Measurements from ENCODE around the gene CTNNAL1. TPM values are rescaled to one million over a fixed set of nuclear protein-coding genes. Genes with fewer than 3 reads are reported as not detected.

The CTNNAL1 gene
- total RNA-seq, 4 donors from 2014 or later, result 66.3 to 111 (median 83.1) TPM

DNA sequence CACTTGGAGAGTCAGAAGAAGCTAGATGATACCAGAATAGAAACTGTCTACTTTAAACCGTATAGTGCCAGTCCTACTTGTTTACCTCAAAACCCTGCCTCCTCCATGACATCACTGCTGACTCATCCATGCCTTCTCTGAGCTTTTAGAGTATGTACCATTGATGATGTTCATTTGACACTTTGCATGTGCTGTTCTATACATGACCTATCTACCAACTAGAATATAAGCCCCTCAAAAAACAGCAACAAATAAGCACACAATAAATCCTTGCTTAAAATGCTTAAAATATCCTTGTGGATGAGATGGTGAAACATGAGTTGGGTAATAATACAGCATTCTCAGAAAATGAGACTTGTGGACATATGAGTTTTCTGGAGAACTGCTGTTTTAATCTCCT, 2.6 kb downstream of the CTNNAL1 start:
- no peak for ATAC-seq
- peak overlapping the region in 1 of 2 donors; percentile 86 for H3K4me3 ChIP-seq
- peak overlapping the region; percentile 95 to 97 (median 96) for H3K27ac ChIP-seq
- no peaks in the 10 kb centered on the region for H3K9me3 ChIP-seq
- no peaks in the 10 kb centered on the region for H3K36me3 ChIP-seq
- H3K4me1 ChIP-seq, result peaks cover 14 to 67% (median 15%) of the 10 kb centered on the region in 3 donors
- no peaks in the 10 kb centered on the region for H3K27me3 ChIP-seq
- WGBS, 2 donors (ENCODE audit: low coverage in 1 of 2), result 0 to 7% methylated on average over 1 of the region's 1 CpG
- TF ChIP-seq, protein P1, sequence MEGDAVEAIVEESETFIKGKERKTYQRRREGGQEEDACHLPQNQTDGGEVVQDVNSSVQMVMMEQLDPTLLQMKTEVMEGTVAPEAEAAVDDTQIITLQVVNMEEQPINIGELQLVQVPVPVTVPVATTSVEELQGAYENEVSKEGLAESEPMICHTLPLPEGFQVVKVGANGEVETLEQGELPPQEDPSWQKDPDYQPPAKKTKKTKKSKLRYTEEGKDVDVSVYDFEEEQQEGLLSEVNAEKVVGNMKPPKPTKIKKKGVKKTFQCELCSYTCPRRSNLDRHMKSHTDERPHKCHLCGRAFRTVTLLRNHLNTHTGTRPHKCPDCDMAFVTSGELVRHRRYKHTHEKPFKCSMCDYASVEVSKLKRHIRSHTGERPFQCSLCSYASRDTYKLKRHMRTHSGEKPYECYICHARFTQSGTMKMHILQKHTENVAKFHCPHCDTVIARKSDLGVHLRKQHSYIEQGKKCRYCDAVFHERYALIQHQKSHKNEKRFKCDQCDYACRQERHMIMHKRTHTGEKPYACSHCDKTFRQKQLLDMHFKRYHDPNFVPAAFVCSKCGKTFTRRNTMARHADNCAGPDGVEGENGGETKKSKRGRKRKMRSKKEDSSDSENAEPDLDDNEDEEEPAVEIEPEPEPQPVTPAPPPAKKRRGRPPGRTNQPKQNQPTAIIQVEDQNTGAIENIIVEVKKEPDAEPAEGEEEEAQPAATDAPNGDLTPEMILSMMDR (IDR thresholded peaks at IDR 0.05), result peak in 1 of 4 experiments; percentile 19
- no peak for TF ChIP-seq POLR2A (IDR thresholded peaks at IDR 0.05)
- peak; percentile 57 for TF ChIP-seq POLR2AphosphoS5 (IDR thresholded peaks at IDR 0.05)

DNA sequence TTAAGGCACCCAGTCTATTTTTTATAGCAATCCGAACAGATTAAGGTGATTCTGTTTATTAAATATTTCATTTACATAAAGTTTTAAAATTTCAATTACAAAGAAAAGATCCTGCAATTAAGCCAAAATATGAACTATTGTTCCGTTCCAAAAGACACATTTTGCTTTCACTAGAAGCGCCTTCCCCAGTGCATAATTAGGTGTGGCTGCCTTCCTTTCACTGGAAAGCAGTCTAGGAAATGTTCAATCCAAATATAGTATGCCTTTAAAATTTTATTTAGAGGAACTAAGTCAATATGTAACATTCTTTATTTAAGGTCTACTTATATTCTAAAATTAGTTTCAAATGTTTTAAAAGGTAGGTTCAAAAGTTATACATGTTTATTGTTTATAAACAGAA, 7.6 kb downstream of the CTNNAL1 start:
- ATAC-seq, result no peak
- no peaks in the 10 kb centered on the region for H3K27me3 ChIP-seq
- no peaks in the 10 kb centered on the region for H3K36me3 ChIP-seq
- H3K4me3 ChIP-seq, result no peak overlapping the region
- H3K27ac ChIP-seq, result no peak overlapping the region
- peaks cover 0 to 44% (median under 1%) of the 10 kb centered on the region in 3 donors for H3K4me1 ChIP-seq
- no peak for TF ChIP-seq EP300 (IDR thresholded peaks at IDR 0.05)
- TF ChIP-seq POLR2A (IDR thresholded peaks at IDR 0.05), result no peak
- TF ChIP-seq POLR2AphosphoS5 (IDR thresholded peaks at IDR 0.05), result no peak
- TF ChIP-seq, protein P1 (IDR thresholded peaks at IDR 0.05), result no peak
- 46 to 50% methylated on average over 3 of the region's 3 CpGs for WGBS, 2 donors (ENCODE audit: low coverage in 1 of 2)
- peaks cover 0 to 20% (median 0%) of the 10 kb centered on the region in 3 donors for H3K9me3 ChIP-seq

DNA sequence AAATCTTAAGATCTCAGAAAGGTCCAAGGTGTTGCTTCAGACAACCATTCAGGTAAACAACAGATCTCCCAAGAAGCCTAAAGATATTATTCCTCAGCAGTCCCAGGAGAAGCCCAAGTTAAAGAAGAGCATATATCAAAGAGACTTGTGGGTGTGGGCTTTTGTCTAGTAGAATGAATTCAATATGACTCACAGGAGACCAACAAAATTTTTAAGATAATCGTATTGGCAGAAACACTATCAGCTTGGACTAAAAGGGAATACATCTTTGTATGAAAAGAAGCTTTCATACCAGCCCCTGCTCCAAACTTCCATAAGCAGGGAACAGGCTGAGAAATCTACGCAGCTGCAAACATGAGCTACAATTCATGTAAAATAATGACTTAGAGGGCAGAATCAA, 10.2 kb downstream of the CTNNAL1 start:
- Histone ChIP-seq H3K27ac (no peak overlapping the region), H3K36me3 (peaks cover 0 to 1% of the 10 kb centered on the region in 2 donors), H3K9me3 (peaks cover 0 to 20% (median 0%) of the 10 kb centered on the region in 3 donors), H3K27me3 (no peaks in the 10 kb centered on the region), H3K4me1 (peaks cover 0 to 30% (median 0%) of the 10 kb centered on the region in 3 donors), H3K4me3 (no peak overlapping the region)
- no peak for ATAC-seq
- TF ChIP-seq, protein P1 (IDR thresholded peaks at IDR 0.05), result no peak
- 92 to 94% methylated on average over 2 of the region's 2 CpGs for WGBS, 2 donors (ENCODE audit: low coverage in 1 of 2)

DNA sequence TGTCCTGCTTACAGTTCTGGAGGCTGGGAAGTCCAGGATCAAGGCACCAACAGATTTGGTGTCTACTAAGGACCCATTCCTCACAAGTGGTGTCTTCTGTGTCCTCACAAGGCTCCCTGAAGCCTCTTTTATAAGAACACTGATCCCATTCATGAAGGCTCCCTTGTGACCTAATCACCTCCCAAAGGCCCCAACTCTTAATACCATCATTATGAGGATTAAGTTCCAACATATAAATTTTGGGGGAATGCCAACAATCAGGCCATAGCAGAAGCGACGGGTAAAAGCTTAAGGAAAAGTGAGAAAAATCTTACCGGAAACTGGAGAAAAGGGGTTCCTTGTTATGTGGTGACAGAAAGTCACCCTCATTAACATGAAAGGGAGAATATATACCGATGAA, 11.2 kb downstream of the CTNNAL1 start:
- ATAC-seq, result no peak
- 79 to 95% methylated on average over 4 of the region's 4 CpGs for WGBS, 2 donors (ENCODE audit: low coverage in 1 of 2)
- H3K4me1 ChIP-seq, result peaks cover 0 to 21% (median 0%) of the 10 kb centered on the region in 3 donors
- no peak overlapping the region for H3K27ac ChIP-seq
- peaks cover 0 to 3% of the 10 kb centered on the region in 2 donors for H3K36me3 ChIP-seq
- H3K4me3 ChIP-seq, result no peak overlapping the region
- H3K27me3 ChIP-seq, result no peaks in the 10 kb centered on the region
- TF ChIP-seq POLR2A (IDR thresholded peaks at IDR 0.05), result no peak
- TF ChIP-seq EP300 (IDR thresholded peaks at IDR 0.05), result no peak
- TF ChIP-seq, protein P1 (IDR thresholded peaks at IDR 0.05), result no peak
- no peak for TF ChIP-seq POLR2AphosphoS5 (IDR thresholded peaks at IDR 0.05)
- peaks cover 0 to 20% (median 0%) of the 10 kb centered on the region in 3 donors for H3K9me3 ChIP-seq

DNA sequence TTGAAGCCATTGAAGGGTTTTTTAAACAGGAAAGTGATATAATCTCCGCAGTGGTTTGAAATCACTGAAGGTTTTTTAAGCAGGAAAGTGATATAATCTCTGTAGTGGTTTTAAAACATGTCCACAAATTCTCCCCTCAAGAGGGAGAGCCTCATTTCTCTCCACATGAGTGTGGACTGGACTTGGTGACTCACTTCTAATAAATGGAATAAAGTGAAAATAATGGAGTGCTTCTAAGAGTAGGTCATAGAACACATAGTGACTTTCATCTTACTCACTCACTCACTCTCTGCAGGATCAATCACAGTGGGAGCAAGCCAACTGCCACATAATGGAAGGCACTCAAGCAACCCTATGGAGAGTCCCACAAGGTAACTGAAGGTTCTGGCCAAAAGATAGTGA, 12.0 kb downstream of the CTNNAL1 start:
- Histone ChIP-seq H3K4me3 (no peak overlapping the region), H3K9me3 (peaks cover 0 to 20% (median 0%) of the 10 kb centered on the region in 3 donors), H3K4me1 (peaks cover 0 to 22% (median 0%) of the 10 kb centered on the region in 3 donors), H3K36me3 (peaks cover 0 to 3% of the 10 kb centered on the region in 2 donors), H3K27me3 (no peaks in the 10 kb centered on the region), H3K27ac (no peak overlapping the region)
- no peak for TF ChIP-seq POLR2A (IDR thresholded peaks at IDR 0.05)
- TF ChIP-seq EP300 (IDR thresholded peaks at IDR 0.05), result no peak
- TF ChIP-seq POLR2AphosphoS5 (IDR thresholded peaks at IDR 0.05), result no peak
- TF ChIP-seq, protein P1 (IDR thresholded peaks at IDR 0.05), result no peak
- WGBS, 2 donors (ENCODE audit: low coverage in 1 of 2), result 88 to 100% methylated on average over 1 of the region's 1 CpG
- no peak for ATAC-seq
